Neuronal stem cell (in vitro differentiated cells): ENCODE data around the gene LCP2.

ENCODE experiments used
- DNase-seq: peaks from one replicate; pipeline ENCODE4 v3.0.0-alpha.2; 2013; ENCODE audit warnings: low spot score
- H2AFZ ChIP-seq: one replicate; pipeline ENCODE4 v1.6.1; 2013; ENCODE audit warnings: mild to moderate bottlenecking, low read length, inconsistent platforms
- H2AK5ac ChIP-seq: 2 replicates; pipeline ENCODE4 v1.6.1; 2013; ENCODE audit warnings: low read depth, mild to moderate bottlenecking, inconsistent platforms, low read length, moderate library complexity, mixed read lengths
- H2BK120ac ChIP-seq: 2 replicates; pipeline ENCODE4 v1.6.1; 2013; ENCODE audit warnings: low read depth, mild to moderate bottlenecking, inconsistent platforms, low read length, moderate library complexity, mixed read lengths
- H2BK12ac ChIP-seq: one replicate; pipeline ENCODE4 v1.6.1; 2013; ENCODE audit warnings: low read length, inconsistent platforms
- H2BK15ac ChIP-seq: 2 replicates; pipeline ENCODE4 v1.6.1; 2013; ENCODE audit warnings: mild to moderate bottlenecking, low read length, inconsistent platforms, mixed read lengths
- H2BK5ac ChIP-seq: one replicate; pipeline ENCODE4 v1.6.1; 2013; ENCODE audit warnings: inconsistent platforms, mild to moderate bottlenecking, low read length, moderate library complexity
- H3K14ac ChIP-seq: one replicate; pipeline ENCODE4 v1.6.1; 2013; ENCODE audit warnings: low read length, inconsistent platforms
- H3K18ac ChIP-seq: 2 replicates; pipeline ENCODE4 v1.6.1; 2013; ENCODE audit warnings: low read length, inconsistent platforms
- H3K23ac ChIP-seq: 2 replicates; pipeline ENCODE4 v1.6.1; 2013; ENCODE audit warnings: low read depth, mild to moderate bottlenecking, mixed read lengths, low read length, inconsistent platforms; ENCODE audit not compliant: poor library complexity
- H3K27ac ChIP-seq: replicated peaks from 3 replicates; pipeline ENCODE4 v1.5.1; 2013; ENCODE audit warnings: low read length, inconsistent platforms
- H3K27me3 ChIP-seq, 3 experiments: 2 replicates each; pipeline ENCODE4 v1.6.1; 2013; ENCODE audit warnings: low read length in 3 of 3, mild to moderate bottlenecking in 2 of 3, inconsistent platforms in 1 of 3, low read depth in 1 of 3, mixed read lengths in 1 of 3, moderate library complexity in 1 of 3; ENCODE audit not compliant: control insufficient read depth in 3 of 3, insufficient read depth in 3 of 3
- H3K36me3 ChIP-seq, 2 donors: replicated peaks in 1 of 2; 2 replicates each; pipeline ENCODE4 v1.6.1; 2013; ENCODE audit warnings: low read length in 2 of 2; ENCODE audit not compliant: control insufficient read depth in 2 of 2, insufficient read depth in 2 of 2
- H3K4ac ChIP-seq: 2 replicates; pipeline ENCODE4 v1.6.1; 2013; ENCODE audit warnings: inconsistent platforms, mild to moderate bottlenecking, low read length, moderate library complexity
- H3K4me1 ChIP-seq, 2 donors: 1 replicate in 1 of 2; 2 replicates in 1 of 2; pipeline ENCODE4 v1.6.1; 2013; ENCODE audit warnings: low read length in 2 of 2, low read depth in 1 of 2; ENCODE audit not compliant: control insufficient read depth in 2 of 2, insufficient read depth in 1 of 2
- H3K4me2 ChIP-seq: one replicate; pipeline ENCODE4 v1.6.1; 2013; ENCODE audit warnings: mild to moderate bottlenecking, low read length, inconsistent platforms; ENCODE audit not compliant: insufficient read depth, poor library complexity, severe bottlenecking
- H3K4me3 ChIP-seq, 2 donors: 2 replicates each; pipeline ENCODE4 v1.5.1; 2013; ENCODE audit warnings: low read length in 2 of 2, mild to moderate bottlenecking in 2 of 2, inconsistent platforms in 1 of 2, moderate library complexity in 1 of 2
- H3K79me1 ChIP-seq: one replicate; pipeline ENCODE4 v1.6.1; 2013; ENCODE audit warnings: low read depth, mild to moderate bottlenecking, inconsistent platforms, low read length, moderate library complexity
- H3K9ac ChIP-seq: one replicate; pipeline ENCODE4 v1.6.1; 2013; ENCODE audit warnings: mild to moderate bottlenecking, low read depth, low read length, inconsistent platforms; ENCODE audit not compliant: poor library complexity
- H3K9me3 ChIP-seq, 2 donors: replicated peaks in 1 of 2; 2 replicates each; pipeline versions ENCODE3 to v1.6.1; 2013; ENCODE audit warnings: low read length in 2 of 2, mild to moderate bottlenecking in 2 of 2, inconsistent platforms in 1 of 2, low read depth in 1 of 2, mixed read lengths in 1 of 2, moderate library complexity in 1 of 2; ENCODE audit not compliant: control insufficient read depth in 2 of 2, insufficient read depth in 1 of 2
- H4K8ac ChIP-seq: one replicate; pipeline ENCODE4 v1.6.1; 2013; ENCODE audit warnings: low read depth, mild to moderate bottlenecking, inconsistent platforms, low read length, moderate library complexity
- H4K91ac ChIP-seq: one replicate; pipeline ENCODE4 v1.6.1; 2013; ENCODE audit warnings: low read length, low read depth, mild to moderate bottlenecking, inconsistent platforms; ENCODE audit not compliant: poor library complexity
- WGBS, 2 donors: extraction: QIAGEN DNeasy Blood & Tissue Kit; methylation state at CpG; one replicate each; pipeline ENCODE4 v1.1.7; 2013; ENCODE audit warnings: missing lambda C conversion rate in 2 of 2, mixed read lengths in 1 of 2; ENCODE audit not compliant: insufficient read length in 2 of 2, insufficient replicate concordance in 1 of 2; ENCODE audit errors: extremely low coverage in 2 of 2; 5-methylcytosine and 5-hydroxymethylcytosine counted together

The LCP2 gene

DNA sequence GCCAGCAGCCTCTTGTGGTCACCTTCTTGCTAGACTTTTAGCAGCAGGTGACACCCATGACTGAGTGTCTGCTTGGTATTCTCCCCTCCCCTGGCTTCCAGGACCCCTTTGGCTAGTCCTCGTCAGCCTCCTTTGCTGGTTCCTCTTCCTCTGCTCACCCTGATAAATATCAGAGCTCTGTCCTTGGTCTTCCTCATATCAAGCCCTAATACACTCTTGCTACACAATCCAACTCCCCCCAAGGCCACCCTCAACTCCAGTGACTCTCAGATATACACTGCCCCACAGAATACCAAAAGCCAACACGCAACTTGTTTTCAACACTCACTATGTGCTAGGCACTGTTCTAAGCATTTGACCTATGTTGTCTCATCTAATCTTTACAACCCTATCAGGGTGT, 30.3 kb upstream of the LCP2 start:
- Histone ChIP-seq H3K4me3 (no peak overlapping the region), H4K8ac (no peak overlapping the region), H3K18ac (no peak overlapping the region), H3K27ac (no peak overlapping the region), H2AFZ (no peak overlapping the region), H3K27me3 (no peaks in the 10 kb centered on the region), H3K4ac (no peak overlapping the region), H3K79me1 (no peaks in the 10 kb centered on the region), H2BK12ac (no peak overlapping the region), H2BK120ac (no peak overlapping the region), H3K9me3 (no peaks in the 10 kb centered on the region), H3K36me3 (no peaks in the 10 kb centered on the region), H3K4me2 (no peak overlapping the region), H2BK5ac (no peak overlapping the region), H4K91ac (no peak overlapping the region), H3K23ac (no peak overlapping the region), H3K4me1 (peaks cover 4 to 7% of the 10 kb centered on the region in 2 donors), H2BK15ac (no peak overlapping the region), H2AK5ac (no peak overlapping the region), H3K9ac (no peak overlapping the region), H3K14ac (no peak overlapping the region)
- no CpG with 5 or more reads among the region's 2 CpGs for WGBS, 2 donors
- DNase-seq = no peak

DNA sequence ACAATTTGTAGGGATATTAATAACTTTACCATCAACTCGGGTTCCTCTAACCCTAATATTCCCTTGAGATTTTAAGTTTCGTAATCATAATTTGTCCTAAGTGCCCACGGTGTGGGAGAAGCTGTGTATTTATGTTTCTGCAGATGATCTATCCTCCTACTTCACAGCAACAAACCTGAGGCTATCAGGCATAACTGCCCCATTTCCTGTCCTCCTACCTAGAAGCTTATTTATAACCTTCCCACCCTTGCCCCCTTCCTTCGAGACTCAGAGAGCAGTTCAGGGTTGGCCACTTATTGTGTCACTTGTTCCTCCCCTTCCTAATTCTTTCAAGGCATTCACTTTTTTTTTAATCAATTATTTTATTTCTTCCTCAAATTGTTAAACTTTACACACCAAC, 29.6 kb upstream of the LCP2 start:
- Histone ChIP-seq H2BK12ac (no peak overlapping the region), H2AK5ac (no peak overlapping the region), H3K79me1 (no peaks in the 10 kb centered on the region), H3K27me3 (no peaks in the 10 kb centered on the region), H2BK120ac (no peak overlapping the region), H3K4me2 (no peak overlapping the region), H2BK5ac (no peak overlapping the region), H4K91ac (no peak overlapping the region), H4K8ac (no peak overlapping the region), H2BK15ac (no peak overlapping the region), H3K4me3 (no peak overlapping the region), H3K23ac (no peak overlapping the region), H3K9me3 (peaks cover 0 to 3% of the 10 kb centered on the region in 2 donors), H3K4me1 (peaks cover 3 to 4% of the 10 kb centered on the region in 2 donors), H3K14ac (no peak overlapping the region), H3K18ac (no peak overlapping the region), H3K9ac (no peak overlapping the region), H3K27ac (no peak overlapping the region), H3K4ac (no peak overlapping the region), H2AFZ (no peak overlapping the region), H3K36me3 (no peaks in the 10 kb centered on the region)
- DNase-seq = no peak
- no CpG with 5 or more reads among the region's 4 CpGs for WGBS, 2 donors

DNA sequence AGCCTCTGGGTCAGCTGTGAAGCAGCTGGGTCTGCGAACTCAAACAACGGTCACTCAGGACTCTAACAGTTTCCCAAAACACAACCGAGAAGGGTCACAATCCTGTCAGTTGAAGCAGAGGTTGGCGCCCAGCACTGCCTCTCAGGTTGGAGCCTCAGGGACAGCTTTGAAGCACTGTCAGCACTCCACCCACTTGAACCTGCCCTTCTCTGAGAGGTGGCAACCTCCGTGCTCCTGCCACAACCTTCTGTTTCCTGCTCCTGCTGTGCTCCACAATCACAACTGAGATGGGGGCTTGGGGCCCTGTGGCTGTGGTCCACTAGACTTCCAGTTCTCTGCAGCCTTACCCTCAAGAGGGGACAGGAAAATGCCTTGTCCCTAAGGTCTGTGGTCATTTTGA, 21.7 kb upstream of the LCP2 start:
- H4K8ac ChIP-seq = no peak overlapping the region
- no CpG with 5 or more reads among the region's 5 CpGs for WGBS, 2 donors

DNA sequence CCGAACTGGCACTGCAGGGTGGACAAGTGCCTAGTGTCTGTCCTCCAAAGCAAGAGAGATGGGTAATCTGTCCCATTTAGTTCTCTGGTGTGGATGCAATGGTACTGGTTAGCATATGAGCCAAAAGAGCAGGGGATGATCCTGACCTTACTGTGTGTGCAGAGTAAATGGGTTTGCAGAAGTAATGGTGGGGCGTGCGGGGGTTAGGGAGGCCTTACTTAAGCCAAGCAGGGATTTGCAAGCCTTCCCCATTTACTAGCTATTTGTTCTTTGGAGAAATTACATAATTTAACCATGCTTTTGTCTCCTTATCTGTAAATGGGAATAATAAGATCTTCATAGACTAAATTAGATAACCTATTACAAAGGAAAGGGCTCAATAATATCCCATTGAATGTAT, 19.9 kb upstream of the LCP2 start:
- Histone ChIP-seq H3K4ac (no peak overlapping the region), H3K36me3 (no peaks in the 10 kb centered on the region), H3K4me3 (no peak overlapping the region), H3K79me1 (no peaks in the 10 kb centered on the region), H3K14ac (no peak overlapping the region), H3K27me3 (no peaks in the 10 kb centered on the region), H3K9me3 (peaks cover 0 to 2% of the 10 kb centered on the region in 2 donors), H3K18ac (no peak overlapping the region), H4K91ac (no peak overlapping the region), H2AFZ (no peak overlapping the region), H3K23ac (no peak overlapping the region), H2BK12ac (no peak overlapping the region), H2BK15ac (no peak overlapping the region), H3K9ac (no peak overlapping the region), H2AK5ac (no peak overlapping the region), H4K8ac (no peak overlapping the region), H3K4me2 (no peak overlapping the region), H2BK120ac (no peak overlapping the region), H3K27ac (no peak overlapping the region), H3K4me1 (peaks cover 8 to 12% of the 10 kb centered on the region in 2 donors), H2BK5ac (no peak overlapping the region)
- WGBS, 2 donors = no CpG with 5 or more reads among the region's 3 CpGs
- DNase-seq = no peak

More for the DNA sequence above, 21.7 kb upstream of the LCP2 start:
- Histone ChIP-seq H3K9ac (no peak overlapping the region), H3K27ac (no peak overlapping the region), H2BK15ac (no peak overlapping the region), H3K4ac (no peak overlapping the region), H3K4me2 (no peak overlapping the region), H3K18ac (no peak overlapping the region), H3K9me3 (peaks cover 0 to 3% of the 10 kb centered on the region in 2 donors), H3K14ac (no peak overlapping the region), H3K4me3 (no peak overlapping the region), H3K23ac (no peak overlapping the region), H2BK120ac (no peak overlapping the region), H4K91ac (no peak overlapping the region), H3K36me3 (no peaks in the 10 kb centered on the region), H3K27me3 (no peaks in the 10 kb centered on the region), H2BK12ac (no peak overlapping the region), H2AFZ (no peak overlapping the region), H2BK5ac (no peak overlapping the region), H2AK5ac (no peak overlapping the region), H3K79me1 (no peaks in the 10 kb centered on the region), H3K4me1 (peaks cover 8 to 12% of the 10 kb centered on the region in 2 donors)
- no peak for DNase-seq
